DLD1 (cell line): ENCODE results near the gene SNAP29.

Experiments used
- in situ Hi-C: cut with HindIII; loops from 2 replicates; pipeline ENCODE4 v1.10.0; 2017; ENCODE audit warnings: low sequenced_read_pairs

The SNAP29 gene

GRCh38 chr22:20865331-20865730 lies 6.5 kb downstream of the SNAP29 start:
- in situ Hi-C loops, result no loop called here

- in situ Hi-C loops, result no loop called here
Observed at GRCh38 chr22:20865875-20866445, 7.2 kb downstream of the SNAP29 start.

DNA sequence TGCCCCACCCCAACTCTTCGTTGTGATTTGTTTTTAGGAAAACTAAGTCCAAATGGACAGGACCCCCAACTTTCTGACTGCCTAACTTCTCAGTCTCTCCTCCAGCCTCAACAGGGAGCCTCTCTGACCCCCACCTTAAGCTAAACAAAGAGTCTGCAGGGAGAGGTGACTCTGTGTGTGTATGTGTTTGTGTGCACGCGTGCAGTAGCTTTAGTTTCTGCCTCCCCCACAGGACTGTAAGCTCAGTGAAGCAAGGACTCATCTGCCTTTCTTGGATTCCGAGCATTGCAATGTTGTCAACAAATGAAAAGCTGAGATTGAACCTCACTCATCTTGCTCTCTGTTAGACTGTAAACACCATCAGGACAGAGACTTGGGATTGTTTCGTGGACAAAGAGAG lies 7.9 kb downstream of the SNAP29 start:
- in situ Hi-C loops, result no loop called here

DNA sequence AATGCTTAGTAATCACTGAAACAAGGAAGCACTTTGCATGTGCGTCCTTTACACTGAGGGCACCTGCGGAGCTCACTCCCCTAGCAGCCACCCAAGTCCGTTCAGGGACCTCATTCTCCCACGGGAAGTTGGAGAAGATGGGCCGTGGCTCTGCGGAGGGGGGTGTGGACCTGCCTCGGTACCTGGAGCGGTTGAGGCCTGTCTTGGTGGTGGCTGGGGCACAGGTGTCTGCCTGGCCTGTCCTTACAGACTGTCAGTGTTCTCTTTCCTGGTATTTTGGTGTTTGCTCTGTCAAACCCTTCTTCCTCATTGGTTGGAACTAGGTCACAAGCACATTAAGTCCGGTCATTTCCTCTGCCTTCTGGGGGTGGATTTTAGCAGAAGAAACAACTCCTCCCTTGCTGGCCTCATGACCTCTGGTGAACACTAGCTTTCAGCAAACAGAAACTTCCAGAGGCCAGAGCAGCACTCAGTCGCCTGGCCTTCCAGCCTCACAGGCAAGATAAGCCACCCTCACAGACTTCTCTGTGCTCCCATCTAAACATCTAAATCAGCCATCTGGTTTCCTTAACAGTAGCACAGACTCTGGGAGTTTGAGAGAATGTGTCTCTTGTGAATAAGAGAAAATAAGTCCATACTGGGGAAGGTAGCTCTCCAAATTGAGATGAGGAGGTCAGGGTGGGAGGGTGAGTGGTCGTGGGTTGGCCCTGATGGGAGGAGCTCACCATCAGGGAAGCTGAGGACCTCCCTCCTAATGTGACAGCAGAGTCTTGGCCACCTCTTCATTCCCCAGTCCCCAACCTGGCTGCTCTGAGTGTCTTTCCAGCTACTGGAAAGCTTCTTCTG lies 8.6 kb downstream of the SNAP29 start:
- in situ Hi-C loops, result no loop called here

DNA sequence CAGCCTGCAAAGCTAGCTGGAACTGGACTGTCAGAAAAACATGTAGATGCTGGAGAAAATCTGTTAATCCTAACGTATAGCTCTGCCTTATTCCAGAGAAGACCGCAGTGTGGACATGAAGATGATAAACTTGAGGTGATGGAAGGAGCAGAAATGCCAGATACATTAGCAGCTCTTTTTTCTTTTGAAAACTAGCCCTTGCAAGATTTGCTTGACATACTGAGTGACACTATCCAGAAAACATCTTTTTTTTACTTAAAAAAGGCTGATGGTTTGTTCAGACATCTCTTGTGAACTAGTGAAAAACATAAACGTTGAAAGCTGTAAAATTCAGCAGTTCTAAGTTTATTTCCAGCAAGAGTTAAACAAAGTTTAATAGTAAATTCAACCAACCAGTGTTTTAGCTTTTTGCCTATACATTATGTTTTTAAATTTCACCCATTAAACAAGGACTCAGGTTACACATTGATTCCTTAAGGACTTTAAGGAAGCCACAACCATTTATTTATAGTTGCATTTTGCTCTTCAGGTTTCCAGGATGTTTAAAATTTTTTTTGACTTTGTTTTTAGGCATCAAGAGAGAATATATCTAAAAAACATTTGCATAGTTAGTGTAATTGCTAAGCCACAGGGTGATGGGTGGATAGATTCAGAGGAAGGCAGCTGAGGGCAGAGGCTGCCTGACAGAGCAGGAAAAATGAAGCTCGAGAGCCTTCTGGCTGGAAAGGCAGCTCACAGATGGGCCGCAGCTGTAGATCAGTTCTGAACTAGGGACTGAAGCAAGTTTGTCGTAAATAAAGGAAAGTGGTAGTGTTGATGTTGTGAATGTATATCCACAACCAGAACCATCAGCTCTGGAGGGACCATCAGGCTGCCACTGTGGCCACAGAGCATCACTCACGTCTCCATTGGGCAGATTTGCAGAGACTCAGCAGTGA lies 9.5 kb downstream of the SNAP29 start:
- in situ Hi-C loops, result no loop called here

DNA sequence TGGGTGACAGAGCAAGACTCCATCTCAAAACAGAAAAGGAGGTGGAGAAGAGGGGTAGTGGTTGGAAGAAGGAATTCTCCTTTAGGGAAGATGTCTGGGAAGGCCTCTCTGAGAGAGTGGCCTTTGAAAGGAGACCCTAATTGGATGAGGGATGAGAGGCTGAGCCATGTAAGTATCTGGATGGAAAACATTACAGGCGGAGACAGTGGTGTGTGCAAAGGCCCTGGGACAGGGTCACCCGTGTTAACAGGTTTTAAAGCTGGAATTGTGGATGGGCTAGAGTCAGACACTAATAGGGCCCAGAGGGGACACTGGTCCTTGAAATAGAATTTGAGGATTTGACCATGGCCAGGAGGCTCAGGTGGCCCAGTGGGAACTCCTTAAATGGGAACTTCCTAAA lies 10.4 kb downstream of the SNAP29 start:
- in situ Hi-C loops, result no loop called here

GRCh38 chr22:20873214-20873613 lies 14.4 kb downstream of the SNAP29 start:
- in situ Hi-C loops, result no loop called here

- in situ Hi-C loops, result no loop called here
Observed at GRCh38 chr22:20875296-20875695, 16.5 kb downstream of the SNAP29 start.

DNA sequence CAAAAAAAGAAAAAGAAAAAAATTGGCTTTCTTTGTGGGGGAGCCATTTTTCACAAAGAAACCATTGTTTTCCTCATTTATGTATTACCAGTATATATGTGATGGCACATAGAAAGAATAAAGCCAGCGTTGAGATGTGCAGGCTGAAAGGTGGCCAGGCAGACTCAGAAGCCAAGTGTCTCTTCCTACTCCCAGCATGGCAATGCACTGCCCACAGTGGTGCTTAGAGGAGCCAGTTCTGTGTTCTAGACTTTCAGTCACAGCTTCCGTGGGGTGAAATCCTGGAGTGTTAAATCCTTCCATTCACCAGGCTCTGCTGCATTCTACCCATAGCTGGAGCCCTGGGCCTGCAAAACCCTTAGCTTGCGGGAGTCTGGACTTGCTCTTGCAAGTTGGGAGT lies 18.9 kb downstream of the SNAP29 start:
- in situ Hi-C loops, result no loop called here

DNA sequence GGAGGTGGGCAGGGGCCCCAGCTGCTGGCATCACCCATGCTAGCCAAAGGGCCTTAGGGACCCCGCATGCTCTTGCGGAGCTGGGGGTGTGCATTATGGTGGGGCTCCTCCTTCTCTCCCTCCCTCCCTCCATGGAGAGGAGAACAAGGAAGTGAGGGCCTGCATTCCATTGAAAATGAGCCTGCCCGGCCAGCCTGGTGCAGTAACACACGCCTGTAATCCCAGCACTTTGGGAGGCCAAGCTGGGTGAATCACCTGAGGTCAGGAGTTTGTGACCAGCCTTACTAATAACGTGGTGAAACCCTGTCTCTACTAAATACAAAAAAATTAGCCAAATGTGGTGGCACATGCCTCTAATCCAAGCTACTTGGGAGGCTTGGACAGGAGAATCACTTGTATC lies 22.4 kb downstream of the SNAP29 start:
- in situ Hi-C loops, result no loop called here

DNA sequence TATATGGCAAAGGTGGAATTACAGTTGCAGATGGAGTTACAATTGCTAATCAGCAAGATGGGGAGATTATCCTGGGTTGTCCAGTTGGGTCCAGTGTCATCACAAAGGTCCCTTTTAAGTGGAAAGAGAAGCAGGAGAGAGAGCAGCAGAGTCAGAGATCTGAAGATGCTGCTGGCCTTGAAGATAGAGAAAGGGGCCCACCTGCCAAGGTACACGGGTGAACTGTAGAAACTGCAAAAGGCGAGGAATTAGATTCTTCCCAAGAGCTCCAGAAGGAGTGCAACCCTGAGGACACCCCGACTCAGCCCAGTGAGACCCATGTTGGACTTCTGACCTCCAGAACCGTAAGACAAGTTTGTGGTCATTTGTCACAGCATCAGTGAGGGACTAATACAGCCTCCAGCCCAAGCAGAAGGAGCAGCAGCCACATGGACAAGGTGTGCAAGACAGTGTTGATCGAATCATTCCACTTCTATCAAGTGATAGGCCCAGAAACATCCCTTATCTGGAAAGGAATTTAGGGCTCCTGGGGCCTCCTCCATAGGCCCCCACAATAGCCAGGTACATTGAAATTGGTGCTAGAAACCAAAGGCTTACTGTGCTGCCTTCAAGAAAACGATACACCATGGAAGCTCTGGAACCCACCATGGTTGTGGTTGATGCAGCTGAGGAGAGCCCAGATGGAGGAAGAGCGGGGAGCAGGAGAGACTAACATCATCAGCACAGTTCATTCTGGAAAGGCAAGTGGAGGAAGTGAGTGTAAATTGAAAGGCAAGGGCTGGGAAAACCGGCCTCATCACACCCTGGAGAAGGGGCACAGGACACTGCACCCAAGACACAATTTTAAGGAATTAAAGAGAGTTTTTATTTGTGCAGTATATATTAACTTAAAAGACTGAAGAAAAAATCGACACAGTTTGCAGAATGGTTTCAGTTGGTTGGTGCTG lies 23.3 kb downstream of the SNAP29 start:
- in situ Hi-C loops, result no loop called here

GRCh38 chr22:20882855-20883254 lies 24.0 kb downstream of the SNAP29 start:
- in situ Hi-C loops, result no loop called here

DNA sequence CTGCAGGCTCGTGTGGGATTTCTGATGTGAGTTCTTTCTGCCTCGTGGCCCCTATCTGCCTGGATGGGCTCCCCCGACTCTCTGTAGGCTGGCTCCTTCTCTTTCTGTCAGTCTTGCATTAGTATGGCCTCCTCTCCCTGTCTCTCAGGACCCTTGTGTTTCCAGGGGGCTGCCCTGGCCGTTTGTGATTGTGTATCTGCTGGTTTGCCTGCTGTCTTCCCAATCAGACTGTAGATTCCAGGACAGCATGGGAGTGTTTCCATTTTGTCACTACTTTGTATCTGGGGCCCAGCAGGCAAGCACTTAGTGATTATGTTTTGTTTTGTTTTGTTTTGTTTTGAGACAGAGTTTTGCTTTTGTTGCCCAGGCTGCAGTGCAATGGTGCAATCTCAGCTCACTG lies 25.6 kb downstream of the SNAP29 start:
- in situ Hi-C loops, result no loop called here

- in situ Hi-C loops, result no loop called here
Observed at GRCh38 chr22:20885017-20885556, 26.3 kb downstream of the SNAP29 start.

DNA sequence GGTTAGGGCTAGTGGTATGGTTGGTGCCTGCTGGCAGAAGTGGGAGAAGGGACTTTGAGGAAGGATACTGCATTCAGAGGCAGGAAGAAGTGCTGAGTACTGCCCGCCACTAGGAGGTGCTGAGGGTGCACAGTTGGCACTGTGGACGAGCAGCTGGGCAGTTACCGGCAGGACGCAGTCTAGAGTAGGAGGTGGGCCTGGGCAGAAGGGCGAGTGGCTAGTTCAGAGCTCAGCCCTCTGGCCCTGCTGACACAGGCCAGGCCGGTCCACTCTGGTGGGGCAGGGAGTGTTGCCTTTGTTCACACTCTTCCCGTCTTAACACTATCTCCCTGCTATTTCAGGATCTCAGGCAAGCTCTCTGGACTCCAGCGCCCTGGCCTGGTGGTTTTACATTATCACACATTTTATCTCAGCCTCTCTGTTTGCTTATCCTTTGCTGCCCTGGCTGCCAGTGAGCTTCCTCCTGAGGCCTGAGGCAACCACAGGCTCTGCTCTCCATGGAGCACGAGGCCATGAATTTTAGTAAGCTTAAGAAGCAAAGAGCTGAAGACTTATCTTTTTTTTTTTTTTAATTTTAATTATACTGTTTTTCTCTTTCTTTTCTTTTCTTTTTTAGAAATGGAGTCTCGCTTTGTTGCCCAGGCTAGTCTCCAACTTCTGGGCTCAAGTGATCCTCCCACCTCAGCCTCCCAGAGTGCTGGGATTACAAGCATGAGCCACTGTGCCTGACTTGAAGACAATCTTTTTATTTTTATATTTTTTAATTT lies 26.9 kb downstream of the SNAP29 start:
- in situ Hi-C loops, result no loop called here

GRCh38 chr22:20887375-20887774 lies 28.6 kb downstream of the SNAP29 start:
- in situ Hi-C loops, result no loop called here

GRCh38 chr22:20889025-20889704 lies 30.4 kb downstream of the SNAP29 start:
- in situ Hi-C loops, result no loop called here

- in situ Hi-C loops, result no loop called here
Observed at GRCh38 chr22:20889904-20890540, 31.2 kb downstream of the SNAP29 start.
